Adrenal gland (tissue), 5 donors: ENCODE results near the gene UBAC2.

Source experiments
- POLR2A ChIP-seq, 2 donors: fragments of 450-650 bp; IDR thresholded peaks; one replicate each; pipeline ENCODE4 v1.6.1; 2017; ENCODE audit warnings: antibody characterized with exemption in 2 of 2, mild to moderate bottlenecking in 2 of 2, moderate library complexity in 1 of 2
- TF ChIP-seq, protein P1 (sequence below), 6 experiments: fragments of 450-650 bp in 4 of 6; fragments of 200-600 bp in 2 of 6; sonication (generic) in 1 of 6; IDR thresholded peaks; 1 replicate in 5 of 6; 2 replicates in 1 of 6; pipeline versions ENCODE4 v1.5.1 to v1.8.0; 2016 to 2021; ENCODE audit warnings: antibody characterized with exemption in 6 of 6, mild to moderate bottlenecking in 2 of 6, moderate library complexity in 1 of 6
- donor health status: DM: no; HTN: no; CAD: no.

DNA sequence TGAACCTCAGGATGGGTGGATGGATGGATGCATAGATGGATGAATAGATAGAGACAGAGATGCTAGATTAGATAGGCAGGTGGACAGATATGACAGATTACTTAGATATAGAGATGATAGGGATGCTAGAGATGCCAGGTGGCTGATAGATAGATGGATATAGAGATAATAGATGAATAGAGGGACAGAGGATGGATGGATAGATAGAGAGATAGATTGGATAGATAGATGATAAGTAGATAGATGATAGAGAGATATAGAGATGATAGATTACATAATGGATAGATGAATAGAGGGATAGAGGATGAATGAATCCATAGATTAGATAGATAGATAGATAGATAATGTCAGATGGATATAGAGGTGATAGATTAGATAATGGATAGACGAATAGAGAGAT, 212.2 kb downstream of the UBAC2 start:
- TF ChIP-seq, protein P1, sequence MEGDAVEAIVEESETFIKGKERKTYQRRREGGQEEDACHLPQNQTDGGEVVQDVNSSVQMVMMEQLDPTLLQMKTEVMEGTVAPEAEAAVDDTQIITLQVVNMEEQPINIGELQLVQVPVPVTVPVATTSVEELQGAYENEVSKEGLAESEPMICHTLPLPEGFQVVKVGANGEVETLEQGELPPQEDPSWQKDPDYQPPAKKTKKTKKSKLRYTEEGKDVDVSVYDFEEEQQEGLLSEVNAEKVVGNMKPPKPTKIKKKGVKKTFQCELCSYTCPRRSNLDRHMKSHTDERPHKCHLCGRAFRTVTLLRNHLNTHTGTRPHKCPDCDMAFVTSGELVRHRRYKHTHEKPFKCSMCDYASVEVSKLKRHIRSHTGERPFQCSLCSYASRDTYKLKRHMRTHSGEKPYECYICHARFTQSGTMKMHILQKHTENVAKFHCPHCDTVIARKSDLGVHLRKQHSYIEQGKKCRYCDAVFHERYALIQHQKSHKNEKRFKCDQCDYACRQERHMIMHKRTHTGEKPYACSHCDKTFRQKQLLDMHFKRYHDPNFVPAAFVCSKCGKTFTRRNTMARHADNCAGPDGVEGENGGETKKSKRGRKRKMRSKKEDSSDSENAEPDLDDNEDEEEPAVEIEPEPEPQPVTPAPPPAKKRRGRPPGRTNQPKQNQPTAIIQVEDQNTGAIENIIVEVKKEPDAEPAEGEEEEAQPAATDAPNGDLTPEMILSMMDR (IDR thresholded peaks at IDR 0.05), result no peak
- no peak for TF ChIP-seq POLR2A (IDR thresholded peaks at IDR 0.05)
